Sigmoid colon (tissue), 7 donors: Measurements from ENCODE around the gene RASD1. TPM values are rescaled to one million over a fixed set of nuclear protein-coding genes. Genes with fewer than 3 reads are reported as not detected.

Experiments
- DNase-seq: peaks from one replicate; pipeline ENCODE4 v3.0.0-alpha.2; 2019
- H3K27ac ChIP-seq, 4 donors: fragments of 200-600 bp; sonication (generic); one replicate each; pipeline ENCODE4 v1.5.1; 2016 to 2019; ENCODE audit warnings: mild to moderate bottlenecking in 1 of 4
- H3K27me3 ChIP-seq, 3 donors: fragments of 200-600 bp; sonication (generic); one replicate each; pipeline ENCODE4 v1.5.1; 2019; ENCODE audit warnings: mild to moderate bottlenecking in 1 of 3
- H3K36me3 ChIP-seq, 4 donors: fragments of 200-600 bp; sonication (generic); one replicate each; pipeline ENCODE4 v1.5.1; 2016 to 2019
- H3K4me1 ChIP-seq, 4 donors: fragments of 200-600 bp; sonication (generic); one replicate each; pipeline ENCODE4 v1.5.1; 2017 to 2019
- H3K4me3 ChIP-seq, 4 donors: fragments of 200-600 bp; sonication (generic); one replicate each; pipeline ENCODE4 v1.5.1; 2017 to 2019; ENCODE audit warnings: mild to moderate bottlenecking in 2 of 4, moderate library complexity in 1 of 4
- H3K9me3 ChIP-seq, 4 donors: fragments of 200-600 bp in 3 of 4; sonication (generic) in 3 of 4; one replicate each; pipeline versions ENCODE4 v1.5.1 to v1.6.1; 2013 to 2019
- EP300 ChIP-seq, 4 donors: sonication (generic); formaldehyde crosslinking; IDR thresholded peaks; one replicate each; pipeline ENCODE4 v1.6.1; 2017; ENCODE audit warnings: antibody characterized with exemption in 4 of 4
- POLR2A ChIP-seq, 2 donors: fragments of 450-650 bp; IDR thresholded peaks; one replicate each; pipeline ENCODE4 v1.6.1; 2016; ENCODE audit warnings: antibody characterized with exemption in 2 of 2, mild to moderate bottlenecking in 2 of 2, moderate library complexity in 2 of 2
- POLR2AphosphoS5 ChIP-seq, 4 donors: sonication (generic); formaldehyde crosslinking; IDR thresholded peaks; one replicate each; pipeline ENCODE4 v1.6.1; 2017; ENCODE audit warnings: antibody characterized with exemption in 4 of 4
- WGBS, 2 donors: extraction: QIAGEN DNeasy Blood & Tissue Kit; methylation state at CpG; one replicate each; pipeline ENCODE4 v1.1.7; 2013; 5-methylcytosine and 5-hydroxymethylcytosine counted together
- intact Hi-C: fragments of 100-400 bp; cut with DNase I; formaldehyde crosslinking; loops from one replicate; pipeline ENCODE4 v1.15.1; 2023
- polyA plus RNA-seq, 3 donors: library from polyadenylated mRNA; stranded (reverse); fragments of 200-250 nt; gene quantifications; one replicate each; pipeline ENCODE4 v1.2.3, GENCODE V29; 2013
- total RNA-seq, 4 donors: library from RNA; depleted of rRNA; stranded (reverse); fragments of >200 nt; gene quantifications; one replicate each; pipeline ENCODE4 v1.1.0, GENCODE V29; 2016
- TF ChIP-seq, protein P1 (sequence below), 4 experiments: fragments of 450-650 bp in 3 of 4; fragments of 200-600 bp in 1 of 4; IDR thresholded peaks; one replicate each; pipeline ENCODE4 v1.5.1; 2016 to 2019; ENCODE audit warnings: antibody characterized with exemption in 4 of 4, mild to moderate bottlenecking in 3 of 4, moderate library complexity in 2 of 4
- donor health status: healthy with polysubstance abuse.
- donor health status: Bipolar disorder and iron deficiency.
- donor health status: healthy.

The RASD1 gene
- total and polyA plus RNA-seq, 7 donors, result 5.8 to 40.8 (median 12.5) TPM

- Histone ChIP-seq H3K4me3 (no peak overlapping the region), H3K36me3 (no peaks in the 10 kb centered on the region), H3K27ac (peak overlapping the region in 2 of 4 donors; percentile 14 to 58), H3K4me1 (peaks cover 0 to 26% (median 11%) of the 10 kb centered on the region in 4 donors), H3K9me3 (no peaks in the 10 kb centered on the region), H3K27me3 (no peaks in the 10 kb centered on the region)
- 49 to 81% methylated on average over 15 of the region's 15 CpGs for WGBS, 2 donors
- TF ChIP-seq EP300 (IDR thresholded peaks at IDR 0.05) (no peak), POLR2A (IDR thresholded peaks at IDR 0.05) (no peak)
- TF ChIP-seq, protein P1, sequence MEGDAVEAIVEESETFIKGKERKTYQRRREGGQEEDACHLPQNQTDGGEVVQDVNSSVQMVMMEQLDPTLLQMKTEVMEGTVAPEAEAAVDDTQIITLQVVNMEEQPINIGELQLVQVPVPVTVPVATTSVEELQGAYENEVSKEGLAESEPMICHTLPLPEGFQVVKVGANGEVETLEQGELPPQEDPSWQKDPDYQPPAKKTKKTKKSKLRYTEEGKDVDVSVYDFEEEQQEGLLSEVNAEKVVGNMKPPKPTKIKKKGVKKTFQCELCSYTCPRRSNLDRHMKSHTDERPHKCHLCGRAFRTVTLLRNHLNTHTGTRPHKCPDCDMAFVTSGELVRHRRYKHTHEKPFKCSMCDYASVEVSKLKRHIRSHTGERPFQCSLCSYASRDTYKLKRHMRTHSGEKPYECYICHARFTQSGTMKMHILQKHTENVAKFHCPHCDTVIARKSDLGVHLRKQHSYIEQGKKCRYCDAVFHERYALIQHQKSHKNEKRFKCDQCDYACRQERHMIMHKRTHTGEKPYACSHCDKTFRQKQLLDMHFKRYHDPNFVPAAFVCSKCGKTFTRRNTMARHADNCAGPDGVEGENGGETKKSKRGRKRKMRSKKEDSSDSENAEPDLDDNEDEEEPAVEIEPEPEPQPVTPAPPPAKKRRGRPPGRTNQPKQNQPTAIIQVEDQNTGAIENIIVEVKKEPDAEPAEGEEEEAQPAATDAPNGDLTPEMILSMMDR (IDR thresholded peaks at IDR 0.05), result no peak
- intact Hi-C loops, result no loop called here
- no peak for DNase-seq
These were observed 41.3 kb upstream of the RASD1 start for GRCh38 chr17:17537311-17538099.

- Histone ChIP-seq H3K4me1 (peaks cover 0 to 26% (median 11%) of the 10 kb centered on the region in 4 donors), H3K36me3 (no peaks in the 10 kb centered on the region), H3K27ac (peak overlapping the region in 2 of 4 donors; percentile 58 to 67), H3K9me3 (no peaks in the 10 kb centered on the region), H3K27me3 (no peaks in the 10 kb centered on the region), H3K4me3 (no peak overlapping the region)
- 93 to 96% methylated on average over 15 of the region's 15 CpGs for WGBS, 2 donors
- DNase-seq, result no peak
- intact Hi-C loops, result no loop called here
- TF ChIP-seq POLR2AphosphoS5 (IDR thresholded peaks at IDR 0.05) (no peak), EP300 (IDR thresholded peaks at IDR 0.05) (no peak), POLR2A (IDR thresholded peaks at IDR 0.05) (no peak)
- TF ChIP-seq, protein P1 (IDR thresholded peaks at IDR 0.05), result no peak
These were observed 40.5 kb upstream of the RASD1 start for GRCh38 chr17:17536702-17537101.

GRCh38 chr17:17535957-17536356 is 39.8 kb upstream of the RASD1 start:
- H3K9me3 ChIP-seq, result no peaks in the 10 kb centered on the region
- peak; percentile 92 for DNase-seq
- intact Hi-C loops, result no loop called here
- peak overlapping the region in 3 of 4 donors; percentile 46 to 67 (median 58) for H3K27ac ChIP-seq
- peaks cover 0 to 24% (median 11%) of the 10 kb centered on the region in 4 donors for H3K4me1 ChIP-seq
- whole genome bisulfite sequencing, 2 donors, result 51 to 79% methylated on average over 7 of the region's 7 CpGs
- no peak overlapping the region for H3K4me3 ChIP-seq
- H3K36me3 ChIP-seq, result no peaks in the 10 kb centered on the region
- TF ChIP-seq POLR2A (IDR thresholded peaks at IDR 0.05) (no peak), EP300 (IDR thresholded peaks at IDR 0.05) (peak in 2 of 4 donors; percentile 56 to 67), POLR2AphosphoS5 (IDR thresholded peaks at IDR 0.05) (peak in 3 of 4 donors; percentile 10 to 65 (median 45))
- TF ChIP-seq, protein P1 (IDR thresholded peaks at IDR 0.05), result no peak
- H3K27me3 ChIP-seq, result no peaks in the 10 kb centered on the region

DNA sequence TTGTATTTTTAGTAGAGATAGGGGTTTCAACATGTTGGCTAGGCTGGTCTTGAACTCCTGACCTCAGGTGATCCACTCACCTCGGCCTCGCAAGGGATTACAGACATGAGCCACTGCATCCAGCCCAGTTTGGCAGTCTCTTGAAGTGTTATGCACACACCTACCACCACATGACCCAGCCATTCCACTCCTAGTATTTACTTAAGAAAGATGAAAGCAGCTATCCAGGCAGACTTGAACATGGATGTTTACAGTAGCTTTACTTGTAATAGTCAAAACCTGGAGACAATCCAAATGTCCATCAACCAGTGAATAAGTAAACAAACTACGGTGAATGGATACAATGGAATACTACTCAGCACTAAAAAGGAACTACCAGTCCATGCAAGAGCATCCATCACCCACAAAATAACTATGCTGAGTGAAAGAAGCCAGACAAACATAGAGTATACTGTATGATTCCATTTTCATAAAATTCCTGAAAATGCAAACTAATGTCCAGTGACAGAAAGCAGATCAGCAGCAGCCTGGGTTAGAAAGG is 37.8 kb upstream of the RASD1 start:
- TF ChIP-seq POLR2A (IDR thresholded peaks at IDR 0.05) (no peak), EP300 (IDR thresholded peaks at IDR 0.05) (no peak), POLR2AphosphoS5 (IDR thresholded peaks at IDR 0.05) (no peak)
- TF ChIP-seq, protein P1 (IDR thresholded peaks at IDR 0.05), result no peak
- 16 to 73% methylated on average over 3 of the region's 3 CpGs for WGBS, 2 donors
- Histone ChIP-seq H3K36me3 (no peaks in the 10 kb centered on the region), H3K27ac (no peak overlapping the region), H3K9me3 (no peaks in the 10 kb centered on the region), H3K4me3 (no peak overlapping the region), H3K4me1 (peaks cover 0 to 22% (median 11%) of the 10 kb centered on the region in 4 donors), H3K27me3 (no peaks in the 10 kb centered on the region)
- intact Hi-C loops, result no loop called here
- no peak for DNase-seq
